Embryonic facial prominence (tissue), 1 donor: ENCODE data around the gene HMX1.

Source experiments
- DNase-seq: peaks from one replicate; pipeline ENCODE4 v3.0.0-alpha.2; 2016; ENCODE audit errors: extremely low spot score

Gene HMX1

DNA sequence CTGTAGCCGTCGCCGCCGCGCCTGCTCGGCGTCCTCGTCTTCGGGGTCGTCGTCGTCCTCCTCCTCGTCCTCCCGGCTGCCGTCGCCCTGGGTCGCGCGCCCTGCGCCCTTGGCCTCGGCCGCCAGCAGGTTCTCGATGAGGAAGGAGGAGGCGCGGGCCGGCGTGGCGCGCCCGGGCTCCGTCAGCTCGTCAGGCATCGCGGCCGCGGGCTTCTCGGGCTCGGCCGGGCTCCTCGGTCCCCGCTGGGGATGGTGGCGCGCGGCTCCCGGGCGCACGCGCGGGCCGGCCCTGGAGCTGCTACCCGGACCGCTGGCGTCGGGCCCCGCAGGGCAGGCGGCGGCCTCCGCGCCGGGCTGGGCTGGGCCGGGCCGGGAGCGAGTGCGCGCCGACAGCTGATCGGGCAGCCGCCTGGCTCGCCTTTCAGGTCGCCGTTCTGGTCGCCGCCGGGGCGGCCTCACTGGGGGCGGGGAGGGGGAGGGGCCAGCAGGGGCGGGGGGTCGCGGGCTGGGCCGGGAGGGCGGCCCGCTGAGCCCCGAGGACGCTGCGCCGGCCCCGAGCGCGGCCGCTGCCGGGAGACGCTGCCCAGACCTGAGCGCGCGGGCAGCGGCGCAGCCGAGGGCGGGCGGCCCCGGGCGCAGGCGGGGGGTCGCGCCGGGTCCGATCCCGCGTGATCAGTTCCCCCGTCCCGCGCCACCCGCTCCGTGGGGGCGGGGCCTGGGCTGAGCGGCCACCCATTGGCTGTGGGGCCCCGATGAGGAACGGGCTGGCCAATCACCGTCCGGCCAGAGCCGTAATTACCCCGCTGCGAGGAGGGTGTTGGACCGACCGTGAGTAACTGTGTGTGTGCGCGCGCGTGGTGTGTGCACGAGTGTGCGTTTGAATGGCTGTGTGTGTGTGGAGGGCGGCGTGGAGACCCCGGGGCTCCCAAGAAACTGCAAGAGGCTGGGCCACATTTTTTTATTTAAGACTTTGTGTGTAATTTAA is at the start of gene HMX1:
TSS of gene HMX1 (minus strand) at position 423 of the 985 bp plus-strand sequence. CDS start at position 198, 225 bp downstream.
- DNase-seq: no peak

DNA sequence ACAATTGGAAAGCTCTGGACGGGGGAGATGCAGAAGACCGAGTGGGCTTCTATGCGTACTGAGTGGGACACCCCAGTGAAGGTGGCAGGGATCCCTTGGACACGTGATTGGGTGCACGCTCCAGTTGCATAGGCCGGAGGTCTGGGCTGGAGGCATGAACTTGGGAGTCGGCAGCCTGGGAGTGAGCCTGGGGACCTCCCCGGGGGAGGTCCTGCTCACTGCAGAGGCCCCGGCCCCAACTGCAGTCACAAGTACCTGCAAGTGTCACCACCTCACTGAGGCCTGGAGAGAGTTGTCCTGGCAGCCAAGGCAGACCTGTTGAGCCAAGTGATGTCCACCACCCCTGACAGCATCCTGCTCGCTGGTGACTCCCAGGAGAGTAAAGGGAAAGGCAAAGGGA is 49.3 kb upstream of the HMX1 start:
- no peak for DNase-seq

DNA sequence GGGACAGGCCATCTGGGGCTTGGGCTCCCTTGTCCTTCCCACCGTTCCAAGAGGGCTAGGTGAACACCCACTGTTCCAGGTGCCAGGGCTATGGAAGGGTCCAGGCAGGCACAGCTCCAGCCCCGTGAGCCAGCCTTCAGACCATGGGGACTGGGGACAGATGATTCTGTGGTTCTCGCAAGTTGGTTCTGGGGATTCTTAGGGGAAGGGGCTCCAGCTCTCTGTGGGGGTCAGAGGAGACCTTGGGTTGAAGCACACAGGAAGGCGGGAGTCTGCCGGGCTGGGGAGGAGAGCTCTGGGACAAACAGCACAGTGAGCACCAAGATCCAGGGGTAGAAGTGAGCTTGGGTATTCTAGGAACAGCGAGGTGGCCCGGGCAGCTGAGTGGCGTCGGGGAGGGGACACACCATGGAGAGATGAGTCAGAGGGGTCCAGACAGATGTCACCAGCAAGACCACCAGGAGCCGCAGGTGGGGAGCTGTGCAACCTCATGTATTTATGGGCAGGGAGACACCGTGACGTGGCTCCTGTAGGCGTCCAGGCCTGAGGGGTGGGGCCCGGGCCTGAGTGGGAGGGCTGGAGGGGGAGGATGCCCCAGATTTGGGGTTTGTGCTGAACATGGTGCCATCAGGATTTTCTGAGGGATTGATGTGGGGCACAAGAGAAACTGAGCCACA is 48.8 kb upstream of the HMX1 start:
- DNase-seq: no peak

DNA sequence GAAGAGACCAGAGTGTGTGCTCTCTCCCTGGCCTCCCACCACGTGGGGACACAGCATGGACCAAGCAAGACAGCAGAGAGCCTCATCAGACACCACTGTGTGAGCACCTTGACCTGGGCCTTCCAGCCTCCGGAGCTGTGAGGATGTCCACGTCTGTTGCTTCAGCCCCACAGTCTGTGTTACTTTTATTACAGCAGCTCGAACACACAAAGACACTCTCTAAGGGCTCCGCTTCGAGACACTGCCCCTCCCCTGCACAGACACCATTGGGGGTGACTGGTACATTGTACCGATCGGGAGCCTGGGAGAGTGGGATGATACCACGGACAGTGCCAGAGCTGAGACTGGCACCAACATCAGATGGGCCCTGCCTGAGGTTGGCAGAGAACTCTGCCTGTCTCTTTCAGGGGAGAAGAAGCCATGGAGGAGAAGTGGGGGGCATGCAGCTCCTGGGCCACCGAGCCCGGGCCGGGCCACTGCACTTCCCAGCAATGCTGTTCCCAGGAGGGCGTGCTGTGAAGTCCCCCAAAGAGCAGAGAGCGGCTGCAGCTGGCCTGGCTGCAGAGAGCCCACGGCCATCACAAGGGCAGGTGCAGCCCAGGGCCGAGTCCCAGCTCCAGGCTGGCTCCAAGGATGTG is 48.1 kb upstream of the HMX1 start:
- DNase-seq: no peak

DNA sequence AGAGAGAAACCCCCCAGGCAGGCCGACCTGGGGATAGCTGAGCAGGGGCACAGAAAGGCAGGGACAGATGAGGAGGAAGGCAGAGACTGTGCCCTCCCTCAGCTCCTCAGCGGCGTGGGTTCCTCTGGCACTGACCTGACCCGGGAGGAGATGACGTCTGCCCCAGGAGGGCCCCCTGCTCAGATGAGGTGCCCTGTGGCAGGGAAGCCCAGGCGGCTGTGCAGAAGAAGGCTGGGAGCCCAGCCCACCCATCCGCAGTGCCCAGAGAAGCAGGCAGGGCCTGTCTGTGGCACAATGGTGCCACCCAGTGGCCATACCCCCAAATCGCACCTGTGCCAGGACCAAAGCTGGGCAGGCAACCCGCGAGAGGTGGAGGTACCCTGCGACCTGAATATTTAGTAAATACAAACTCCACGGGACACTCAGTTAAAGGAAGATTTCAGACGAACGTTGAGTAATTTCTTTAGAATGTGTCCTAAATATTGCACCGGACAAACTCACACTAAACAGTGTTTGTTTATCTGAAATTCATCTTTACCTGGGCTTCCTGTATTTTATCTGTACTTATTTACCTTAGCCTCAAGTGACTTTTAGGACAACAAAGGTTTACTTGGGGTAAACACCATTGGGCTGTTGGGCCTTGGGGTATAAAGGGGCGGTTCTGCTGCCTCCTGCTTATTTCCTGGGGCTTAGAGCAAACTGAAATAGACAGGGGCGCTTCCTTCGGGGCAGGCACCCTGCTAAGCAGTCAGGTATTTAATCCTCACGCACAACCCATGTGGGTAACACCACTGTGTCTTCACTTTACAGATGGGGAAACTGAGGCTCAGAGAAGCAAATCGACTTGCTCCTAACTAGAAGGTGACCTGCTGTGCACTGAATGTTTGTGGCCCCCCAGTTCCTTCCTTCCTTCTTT is 46.5 kb upstream of the HMX1 start:
- no peak for DNase-seq

DNA sequence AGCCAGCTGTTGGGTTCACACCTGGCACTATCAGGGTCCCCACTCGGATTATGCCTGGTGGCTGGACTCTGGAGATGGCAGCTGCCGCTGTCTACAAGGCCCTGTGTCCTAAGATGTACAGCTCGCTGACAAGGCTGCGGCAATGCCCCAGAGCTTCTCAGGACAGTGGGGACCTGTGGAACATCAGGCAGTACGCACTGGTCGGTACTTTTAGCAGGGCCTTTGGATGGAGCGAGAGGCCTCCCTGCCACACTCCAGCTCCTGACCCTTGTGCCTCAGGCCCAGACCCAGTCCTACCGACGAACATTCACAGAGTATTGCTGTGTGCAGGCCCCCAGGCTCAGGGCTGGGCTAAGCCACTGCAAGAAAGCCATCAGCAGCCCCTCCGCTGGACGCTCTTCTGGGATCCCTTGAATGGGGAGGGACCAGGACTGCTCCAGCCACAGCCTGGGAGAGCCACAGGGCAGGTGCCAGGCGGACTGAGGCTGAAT is 45.7 kb upstream of the HMX1 start:
- no peak for DNase-seq

DNA sequence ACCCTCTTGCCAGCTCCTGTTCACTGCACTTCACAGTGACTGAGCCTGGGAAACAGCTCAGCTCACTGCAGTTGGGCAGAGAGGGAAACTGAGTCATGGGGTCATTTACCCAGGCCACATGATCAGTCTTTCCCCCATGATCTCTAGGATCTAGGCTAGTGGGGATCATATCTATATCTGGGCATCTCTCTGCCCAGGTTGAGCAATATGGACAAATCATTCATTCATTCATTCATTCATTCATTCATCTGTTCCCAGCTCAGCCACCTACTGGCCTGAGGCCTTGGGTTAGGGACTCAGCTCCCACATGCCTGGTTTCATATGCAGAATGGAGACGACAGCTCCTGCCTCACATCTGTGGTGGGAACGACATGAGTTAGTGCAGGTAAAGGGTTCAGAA is 45.3 kb upstream of the HMX1 start:
- DNase-seq: no peak

DNA sequence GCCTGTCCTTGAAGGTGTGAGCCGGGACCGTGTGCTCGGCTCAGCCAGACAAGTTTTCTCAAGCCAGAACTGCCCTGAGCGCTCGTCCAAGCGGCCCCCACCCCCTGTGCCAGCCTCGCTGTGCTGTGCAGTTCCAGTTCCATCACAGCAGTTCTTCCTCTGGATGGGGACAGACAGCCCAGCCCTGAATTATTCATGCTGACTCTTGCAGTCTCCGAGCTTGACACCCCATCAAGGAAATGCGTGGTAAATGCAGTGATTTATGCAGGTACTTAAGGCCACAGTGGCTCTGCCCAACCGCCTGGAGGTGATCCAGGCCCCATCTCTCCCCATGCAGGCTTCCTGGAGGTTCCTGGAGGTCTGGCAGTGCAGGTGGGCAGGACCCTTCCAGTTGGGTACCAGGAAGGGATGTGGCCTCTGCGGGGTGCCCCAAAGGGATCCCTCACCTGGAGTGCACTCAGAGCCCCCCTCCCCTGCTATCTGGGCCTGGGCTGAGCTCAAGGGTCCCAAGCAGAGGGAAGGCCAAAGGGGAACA is 44.8 kb upstream of the HMX1 start:
- DNase-seq: no peak

DNA sequence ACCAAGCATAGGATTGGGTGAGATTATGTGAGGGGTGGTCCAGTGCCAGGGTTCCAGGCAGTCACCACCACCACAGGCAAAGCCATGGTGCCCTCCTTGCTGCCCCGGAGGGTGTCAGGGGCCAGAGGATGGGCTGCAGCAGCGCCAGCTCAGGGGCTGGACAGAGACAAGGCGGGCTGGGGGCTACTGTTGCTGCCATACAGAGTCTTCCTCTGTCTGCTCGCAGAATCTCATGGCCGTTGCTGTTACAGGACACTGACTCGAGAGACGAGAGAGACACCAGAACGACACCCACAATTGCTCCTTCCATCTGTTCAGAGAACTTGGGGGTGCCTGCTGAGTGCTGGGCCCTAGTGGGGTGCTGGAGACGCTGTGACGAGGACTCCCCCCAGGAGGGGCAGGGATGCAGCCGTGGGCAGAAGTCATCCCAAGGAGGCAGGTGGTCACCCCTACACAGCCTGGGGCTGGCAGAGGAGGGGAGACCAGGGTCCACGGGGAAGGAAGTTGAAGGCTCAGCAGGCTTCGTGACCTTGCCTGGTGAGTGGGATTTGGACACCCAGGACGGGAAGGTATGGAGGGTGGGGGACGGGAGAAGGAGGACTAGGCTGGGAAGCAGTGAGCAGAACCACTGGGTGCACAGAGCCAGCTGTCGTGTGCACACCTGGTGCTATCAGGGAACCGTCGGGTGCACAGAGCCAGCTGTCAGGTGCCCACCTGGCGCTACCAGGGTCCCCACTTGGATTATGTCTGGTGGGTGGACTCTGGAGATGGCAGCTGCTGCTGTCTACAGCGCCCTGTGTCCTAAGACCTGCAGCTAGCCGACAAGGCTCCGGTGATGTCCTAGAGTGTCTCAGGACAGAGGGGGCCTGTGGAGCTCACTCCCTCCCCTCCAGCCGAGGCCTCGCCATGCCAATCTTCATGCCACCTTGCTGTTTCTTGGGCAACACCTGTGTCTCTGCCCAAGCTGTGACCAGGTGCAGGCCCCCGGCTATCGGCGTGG is 43.9 kb upstream of the HMX1 start:
- DNase-seq: no peak

DNA sequence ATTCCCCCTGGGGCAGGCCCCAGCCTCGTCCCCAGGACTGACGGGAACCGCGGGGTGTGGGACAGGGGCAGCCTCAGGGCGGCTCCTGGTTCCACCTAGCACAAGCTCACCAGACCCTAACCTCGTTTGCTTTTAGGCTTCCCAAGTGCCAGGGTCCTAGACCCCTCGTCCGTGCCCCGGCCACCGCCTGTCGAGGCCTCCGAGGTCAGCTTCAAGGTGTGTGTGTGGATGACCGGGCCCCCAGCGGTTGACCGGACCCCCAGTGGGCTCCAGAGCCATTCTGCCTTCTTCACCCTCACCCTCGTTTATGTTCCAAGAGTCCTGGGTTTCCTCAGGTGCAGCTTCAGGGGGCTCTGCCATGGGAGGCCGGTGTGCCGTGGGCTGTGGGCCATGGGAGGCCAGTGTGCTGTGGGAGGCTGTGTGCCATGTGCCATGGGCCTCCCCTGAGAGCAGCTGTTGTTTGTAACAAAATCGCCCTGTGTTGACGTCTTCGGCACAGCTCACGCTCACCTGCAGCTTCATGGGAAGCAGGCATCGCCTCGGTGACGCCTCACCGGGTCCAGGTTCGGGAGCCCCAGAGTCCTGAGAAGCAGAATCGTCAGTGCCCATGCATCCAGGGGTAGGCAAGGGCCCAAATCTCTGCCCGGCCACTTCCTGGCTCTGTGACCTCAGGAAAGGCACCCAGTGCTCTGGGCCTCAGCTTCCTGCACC is 43.0 kb upstream of the HMX1 start:
- DNase-seq: no peak

DNA sequence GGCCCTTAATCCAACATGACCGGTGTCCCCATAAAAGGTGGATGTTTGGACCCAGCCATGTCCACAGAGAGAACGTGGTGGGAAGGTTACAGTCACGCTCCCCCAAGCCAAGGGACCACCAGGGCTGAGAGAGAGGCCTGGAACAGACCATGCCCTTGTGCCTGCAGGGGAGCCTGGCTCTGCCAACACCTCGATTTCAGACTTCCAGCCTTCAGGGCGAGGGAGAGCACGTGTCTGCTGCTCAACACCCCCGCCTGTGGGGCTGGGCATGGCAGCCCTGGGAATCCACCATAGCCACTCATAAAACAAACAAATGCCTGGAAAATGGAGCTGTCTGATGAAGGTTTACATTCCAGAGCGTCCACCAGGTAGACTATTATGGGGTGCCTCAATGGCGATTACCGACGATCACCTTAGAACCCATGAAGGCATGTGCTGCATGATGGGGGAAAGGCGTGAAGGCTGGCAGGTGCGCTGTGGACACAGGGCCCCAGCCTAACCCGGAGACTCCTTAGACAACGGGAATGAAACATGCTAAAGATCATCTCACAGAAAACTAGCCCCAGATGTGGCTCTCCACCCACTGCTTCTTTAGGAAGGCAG is 42.3 kb upstream of the HMX1 start:
- no peak for DNase-seq

DNA sequence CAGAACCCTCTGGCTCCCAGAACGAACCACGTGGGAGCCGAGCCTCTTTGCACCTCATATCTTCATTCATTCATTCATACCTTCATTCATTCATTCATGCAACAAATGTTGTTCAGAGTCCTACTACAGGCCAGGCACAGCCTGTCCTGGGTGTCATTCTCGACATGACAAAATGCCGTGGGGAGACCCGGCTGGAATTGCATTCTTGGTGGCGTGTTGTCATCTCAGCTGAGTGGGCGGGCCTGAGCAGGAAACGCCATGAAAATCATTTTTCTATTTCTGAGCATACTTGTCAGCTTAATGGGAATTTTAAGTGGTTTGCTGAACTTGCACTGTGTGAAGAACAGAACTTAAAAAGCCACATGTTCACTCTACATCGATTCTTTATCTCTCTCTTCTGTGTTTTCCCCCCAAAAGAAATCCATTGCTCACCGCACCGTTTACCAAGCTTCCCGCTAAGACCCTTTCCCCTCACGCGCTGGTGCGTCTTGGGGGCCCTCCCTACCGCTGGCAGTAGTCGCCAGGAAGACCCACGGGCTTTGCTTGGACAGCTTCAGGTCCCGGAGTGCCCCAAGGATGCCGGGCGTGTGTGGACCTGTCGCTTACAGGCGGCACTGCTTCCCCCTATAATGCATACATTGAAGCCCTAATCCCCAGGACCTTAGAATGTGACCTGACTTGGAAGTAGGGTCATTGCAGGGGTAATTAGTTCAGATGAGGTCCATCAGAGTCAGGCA is 41.6 kb upstream of the HMX1 start:
- DNase-seq: no peak

DNA sequence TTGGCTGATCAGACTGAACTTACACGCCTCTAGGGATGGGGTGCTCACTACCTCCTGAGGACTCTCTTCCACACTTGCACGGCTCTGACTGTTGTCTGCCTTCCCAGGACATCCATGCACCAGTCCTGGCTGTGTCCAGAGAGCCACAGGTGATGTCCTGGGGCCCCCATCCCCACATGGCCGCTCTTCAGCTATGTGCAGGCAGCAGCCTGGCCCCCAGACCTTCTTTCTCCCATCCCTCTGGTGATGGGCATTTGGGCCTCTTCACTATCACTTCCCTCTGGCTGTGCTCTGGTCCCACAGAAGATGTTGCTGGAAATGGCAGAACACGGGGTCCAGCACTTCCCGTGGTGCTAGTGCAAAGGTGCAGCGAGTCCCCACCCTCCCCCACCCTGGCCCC is 40.9 kb upstream of the HMX1 start:
- no peak for DNase-seq

DNA sequence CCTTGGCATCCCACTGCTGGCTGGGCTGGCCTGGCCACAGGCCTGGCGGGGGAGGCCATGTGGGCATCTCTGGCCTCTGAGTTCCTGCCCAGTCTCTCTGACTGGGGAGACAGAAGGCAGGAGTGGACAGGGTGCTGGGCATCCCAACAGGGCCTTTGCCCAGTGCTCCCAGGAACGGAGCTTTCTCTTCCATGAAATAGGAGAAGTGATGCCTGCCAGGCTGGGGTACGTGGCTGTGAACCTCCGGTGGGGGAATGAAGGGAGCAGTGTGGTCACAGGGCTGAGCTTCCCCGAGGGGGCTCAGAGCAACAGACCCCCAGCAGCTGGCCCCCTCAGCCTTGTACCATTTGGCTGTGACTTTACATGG is 40.4 kb upstream of the HMX1 start:
- DNase-seq: no peak

DNA sequence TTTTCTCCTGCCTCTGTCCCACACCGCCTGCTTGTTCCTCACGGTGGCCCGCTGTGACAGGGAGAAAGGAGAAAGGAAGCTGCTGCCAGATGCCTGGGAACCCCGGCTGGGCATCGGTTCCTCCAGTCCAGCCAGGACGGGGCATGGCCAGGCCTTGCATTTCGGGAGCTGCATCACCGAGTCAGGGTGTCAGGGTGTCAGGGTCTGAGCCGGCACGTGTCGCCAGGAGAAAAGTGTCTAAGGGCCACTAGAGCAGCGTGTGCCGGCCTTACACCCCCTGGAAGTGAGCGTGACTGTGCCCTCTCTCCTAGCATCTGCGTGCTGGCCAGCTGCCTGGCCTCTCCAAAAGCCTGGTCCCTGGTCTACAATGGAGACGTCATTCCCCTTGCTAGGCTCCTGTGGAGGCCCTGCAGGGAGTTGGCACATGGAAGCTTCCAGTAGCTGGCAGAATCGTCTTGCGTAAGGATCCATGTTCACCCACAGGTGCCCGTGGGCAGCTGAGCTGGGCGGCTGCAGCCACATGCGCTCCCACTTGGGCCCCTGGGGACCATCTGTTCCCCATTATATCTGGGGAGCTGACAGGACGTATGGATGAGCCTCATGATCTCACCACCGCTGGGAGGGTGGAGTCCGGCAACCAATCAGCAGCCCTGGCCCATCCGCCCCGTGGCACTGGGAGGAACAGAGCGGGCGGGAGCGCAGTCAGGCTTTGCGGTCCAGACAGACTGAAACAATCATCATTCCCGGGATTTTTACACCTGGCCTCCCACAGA is 39.9 kb upstream of the HMX1 start:
- DNase-seq: peak; percentile 47

DNA sequence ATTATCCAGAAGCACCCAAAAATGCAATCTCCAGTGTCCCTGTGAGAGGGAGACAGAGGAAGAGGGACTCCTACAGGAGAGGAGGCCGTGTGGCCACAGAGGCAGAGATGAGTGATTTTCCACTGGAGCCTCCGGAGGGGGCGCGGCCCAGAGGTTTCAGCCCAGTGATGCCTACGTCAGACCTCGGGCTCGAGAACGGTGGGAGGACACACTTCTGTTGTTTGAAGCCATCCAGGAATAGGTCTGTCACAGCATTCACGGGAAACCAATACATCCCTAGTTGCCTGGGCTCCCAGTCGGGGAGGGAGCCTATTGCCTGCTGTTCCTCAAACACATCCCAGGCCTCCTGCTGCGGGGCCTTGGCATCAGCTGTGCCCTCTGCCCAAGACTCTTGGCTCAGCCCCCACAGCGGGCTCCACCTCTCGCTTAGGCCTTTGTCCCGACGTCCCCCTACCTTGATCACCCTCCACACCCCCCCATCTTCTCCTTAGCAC is 39.2 kb upstream of the HMX1 start:
- DNase-seq: no peak
